ENCODE measurements around the gene GCNT1. TPM values are rescaled to one million over a fixed set of nuclear protein-coding genes. Genes with fewer than 3 reads are reported as not detected.

GCNT1 gene
- total RNA-seq, 1 donor from 2014 or later: 7.7 TPM

- DNase-seq (ENCODE audit: low read depth): no peak
- TF ChIP-seq CTCF (conservative IDR thresholded peaks at IDR 0.05; ENCODE audit: low read depth, low read length): no peak
- H3K4me3 ChIP-seq (ENCODE audit: low read depth, low read length): no peak overlapping the region
Measured at GRCh38 chr9:76539180-76539579, 80.2 kb downstream of the GCNT1 start.

- DNase-seq (ENCODE audit: low read depth): no peak
- TF ChIP-seq CTCF (conservative IDR thresholded peaks at IDR 0.05; ENCODE audit: low read depth, low read length): no peak
- H3K4me3 ChIP-seq (ENCODE audit: low read depth, low read length): no peak overlapping the region
Measured at GRCh38 chr9:76542360-76542759, 83.4 kb downstream of the GCNT1 start.

- TF ChIP-seq CTCF (conservative IDR thresholded peaks at IDR 0.05; ENCODE audit: low read depth, low read length): no peak
- no peak overlapping the region for H3K4me3 ChIP-seq (ENCODE audit: low read depth, low read length)
- no peak for DNase-seq (ENCODE audit: low read depth)
Measured at GRCh38 chr9:76545191-76545590, 86.2 kb downstream of the GCNT1 start.

GRCh38 chr9:76552181-76552580, 93.2 kb downstream of the GCNT1 start:
- TF ChIP-seq CTCF (conservative IDR thresholded peaks at IDR 0.05; ENCODE audit: low read depth, low read length): no peak
- H3K4me3 ChIP-seq (ENCODE audit: low read depth, low read length): no peak overlapping the region
- DNase-seq (ENCODE audit: low read depth): no peak

- no peak overlapping the region for H3K4me3 ChIP-seq (ENCODE audit: low read depth, low read length)
- DNase-seq (ENCODE audit: low read depth): no peak
- no peak for TF ChIP-seq CTCF (conservative IDR thresholded peaks at IDR 0.05; ENCODE audit: low read depth, low read length)
Measured at GRCh38 chr9:76552751-76553455, 93.9 kb downstream of the GCNT1 start.

GRCh38 chr9:76553680-76554079, 94.7 kb downstream of the GCNT1 start:
- no peak for DNase-seq (ENCODE audit: low read depth)
- TF ChIP-seq CTCF (conservative IDR thresholded peaks at IDR 0.05; ENCODE audit: low read depth, low read length): no peak
- H3K4me3 ChIP-seq (ENCODE audit: low read depth, low read length): no peak overlapping the region

Other genes with a start within 250 kb of the GCNT1 start
- gene RFK, start 64.8 kb upstream of the GCNT1 start, total RNA-seq: 33.6 and 43.2 TPM in 2 replicates

All from epithelial cell of proximal tubule (primary cell).